CD4-positive, CD25-positive, alpha-beta regulatory T cell (primary cell): ENCODE results near the gene SULF2. TPM values are rescaled to one million over a fixed set of nuclear protein-coding genes. Genes with fewer than 3 reads are reported as not detected.

ENCODE experiments used
- ATAC-seq, 2 donors: fragments of 150-1000 bp; cut with Tn5 transposase; one replicate each; pipeline ENCODE4 v1.10.0; 2021; ENCODE audit warnings: low read depth in 2 of 2, moderate number of reproducible peaks in 2 of 2, moderate library complexity in 1 of 2
- DNase-seq, 3 donors: peaks; one replicate each; pipeline versions ENCODE4 v3.0.0 to v3.0.0-alpha.2; 2012 to 2022; ENCODE audit warnings: mixed read lengths in 1 of 3
- H3K27ac ChIP-seq: one replicate; pipeline ENCODE4 v1.7.0; 2013; ENCODE audit warnings: mild to moderate bottlenecking, low read length; ENCODE audit not compliant: insufficient read depth, poor library complexity, severe bottlenecking
- H3K27me3 ChIP-seq: one replicate; pipeline ENCODE4 v1.7.0; 2013; ENCODE audit warnings: low read length; ENCODE audit not compliant: control insufficient read depth, insufficient read depth
- H3K36me3 ChIP-seq: one replicate; pipeline ENCODE4 v1.7.0; 2013; ENCODE audit warnings: mild to moderate bottlenecking, low read length, moderate library complexity; ENCODE audit not compliant: control insufficient read depth, insufficient read depth
- H3K4me1 ChIP-seq: 2 replicates; pipeline ENCODE4 v1.7.0; 2013; ENCODE audit warnings: mild to moderate bottlenecking, low read length; ENCODE audit not compliant: insufficient read depth, control insufficient read depth, poor library complexity, severe bottlenecking
- H3K4me3 ChIP-seq: one replicate; pipeline ENCODE4 v1.7.0; 2013; ENCODE audit warnings: low read depth, mild to moderate bottlenecking, low read length, moderate library complexity
- H3K9me3 ChIP-seq, 2 experiments: 1 replicate in 1 of 2; 2 replicates in 1 of 2; pipeline ENCODE4 v1.7.0; 2013; ENCODE audit warnings: low read length in 2 of 2, mild to moderate bottlenecking in 1 of 2, moderate library complexity in 1 of 2; ENCODE audit not compliant: control insufficient read depth in 2 of 2
- H3K27ac Mint-ChIP-seq, 3 donors: one replicate each; pipeline ENCODE4 v1.8.0; 2020 to 2022; ENCODE audit warnings: mild to moderate bottlenecking in 3 of 3, mixed read lengths in 3 of 3, moderate library complexity in 2 of 3
- H3K27me3 Mint-ChIP-seq: one replicate; pipeline ENCODE4 v1.8.0; 2022; ENCODE audit warnings: mild to moderate bottlenecking, mixed read lengths
- H3K36me3 Mint-ChIP-seq: one replicate; pipeline ENCODE4 v1.8.0; 2020; ENCODE audit warnings: mixed read lengths
- H3K4me1 Mint-ChIP-seq, 4 donors: one replicate each; pipeline ENCODE4 v1.8.0; 2020 to 2022; ENCODE audit warnings: mixed read lengths in 4 of 4, mild to moderate bottlenecking in 1 of 4
- H3K4me3 Mint-ChIP-seq, 4 donors: one replicate each; pipeline ENCODE4 v1.8.0; 2020 to 2022; ENCODE audit warnings: mild to moderate bottlenecking in 4 of 4, mixed read lengths in 4 of 4, moderate library complexity in 3 of 4
- H3K9me3 Mint-ChIP-seq, 7 donors: one replicate each; pipeline ENCODE4 v1.8.0; 2020 to 2022; ENCODE audit warnings: mixed read lengths in 7 of 7, mild to moderate bottlenecking in 3 of 7, moderate library complexity in 2 of 7
- polyA plus RNA-seq, 4 donors: library from polyadenylated mRNA; unstranded; fragments of 300-500 nt; fragmentation: Illumina TruSeq; gene quantifications; one replicate each; pipeline ENCODE4 v1.2.3, GENCODE V29; 2021
- total RNA-seq: library from RNA; stranded (reverse); gene quantifications from one replicate; pipeline ENCODE4 v1.2.3, GENCODE V29; 2022

SULF2 gene
- total and polyA plus RNA-seq, 5 donors from 2014 or later: 0.33 to 1.2 (median 0.74) TPM; not detected in 1

GRCh38 chr20:47781632-47782031 lies 3.6 kb downstream of the SULF2 start:
- H3K4me3 Mint-ChIP-seq: no peak overlapping the region
- H3K36me3 Mint-ChIP-seq: no peaks in the 10 kb centered on the region
- DNase-seq (no peak), ATAC-seq (no peak)
- H3K4me3 ChIP-seq: no peak overlapping the region
- H3K27me3 ChIP-seq: peaks cover 10% of the 10 kb centered on the region
- H3K27ac ChIP-seq: no peak overlapping the region
- H3K27me3 Mint-ChIP-seq: peaks cover 40% of the 10 kb centered on the region
- H3K27ac Mint-ChIP-seq: no peak overlapping the region
- peaks cover 0 to 1% (median 0%) of the 10 kb centered on the region in 7 donors for H3K9me3 Mint-ChIP-seq
- H3K9me3 ChIP-seq: no peaks in the 10 kb centered on the region
- H3K4me1 Mint-ChIP-seq: peaks cover 0 to 15% (median 9%) of the 10 kb centered on the region in 4 donors
- peaks cover 12% of the 10 kb centered on the region for H3K4me1 ChIP-seq
- no peaks in the 10 kb centered on the region for H3K36me3 ChIP-seq

- H3K36me3 ChIP-seq: no peaks in the 10 kb centered on the region
- H3K27ac Mint-ChIP-seq: no peak overlapping the region
- H3K9me3 Mint-ChIP-seq: no peaks in the 10 kb centered on the region
- H3K9me3 ChIP-seq: no peaks in the 10 kb centered on the region
- peaks cover 0 to 7% (median 5%) of the 10 kb centered on the region in 4 donors for H3K4me1 Mint-ChIP-seq
- H3K36me3 Mint-ChIP-seq: no peaks in the 10 kb centered on the region
- no peak for DNase-seq
- no peak overlapping the region for H3K4me3 ChIP-seq
- peaks cover 32% of the 10 kb centered on the region for H3K27me3 Mint-ChIP-seq
- peaks cover 4% of the 10 kb centered on the region for H3K4me1 ChIP-seq
- no peak overlapping the region for H3K4me3 Mint-ChIP-seq
- H3K27me3 ChIP-seq: peaks cover 10% of the 10 kb centered on the region
- H3K27ac ChIP-seq: no peak overlapping the region
- ATAC-seq: no peak
These were observed 4.4 kb downstream of the SULF2 start for GRCh38 chr20:47780720-47781389.

- no peaks in the 10 kb centered on the region for H3K36me3 Mint-ChIP-seq
- Histone ChIP-seq H3K4me1 (no peaks in the 10 kb centered on the region), H3K36me3 (no peaks in the 10 kb centered on the region), H3K27me3 (peaks cover 9% of the 10 kb centered on the region), H3K4me3 (no peak overlapping the region), H3K9me3 (peaks cover 0 to 2% of the 10 kb centered on the region in 2 experiments), H3K27ac (no peak overlapping the region)
- no peak for DNase-seq
- no peak for ATAC-seq
- H3K4me1 Mint-ChIP-seq: peaks cover 0 to 3% (median 0%) of the 10 kb centered on the region in 4 donors
- H3K27me3 Mint-ChIP-seq: peaks cover 21% of the 10 kb centered on the region
- H3K27ac Mint-ChIP-seq: no peak overlapping the region
- no peaks in the 10 kb centered on the region for H3K9me3 Mint-ChIP-seq
- H3K4me3 Mint-ChIP-seq: no peak overlapping the region
These were observed 6.6 kb downstream of the SULF2 start for GRCh38 chr20:47778398-47779354.

GRCh38 chr20:47777220-47777619 lies 8.1 kb downstream of the SULF2 start:
- Histone ChIP-seq H3K9me3 (peaks cover 0 to 2% of the 10 kb centered on the region in 2 experiments), H3K4me3 (no peak overlapping the region), H3K36me3 (no peaks in the 10 kb centered on the region), H3K27ac (no peak overlapping the region), H3K27me3 (peaks cover 4% of the 10 kb centered on the region), H3K4me1 (no peaks in the 10 kb centered on the region)
- Mint-ChIP-seq H3K9me3 (peaks cover 0 to 2% (median 0%) of the 10 kb centered on the region in 7 donors), H3K4me3 (no peak overlapping the region), H3K36me3 (no peaks in the 10 kb centered on the region), H3K4me1 (no peaks in the 10 kb centered on the region), H3K27me3 (peaks cover 7% of the 10 kb centered on the region), H3K27ac (no peak overlapping the region)
- ATAC-seq: no peak
- no peak for DNase-seq

- peaks cover 4% of the 10 kb centered on the region for H3K27me3 ChIP-seq
- Mint-ChIP-seq H3K27me3 (peaks cover 1% of the 10 kb centered on the region), H3K27ac (no peak overlapping the region), H3K9me3 (peaks cover 0 to 2% (median 0%) of the 10 kb centered on the region in 7 donors), H3K4me3 (no peak overlapping the region), H3K36me3 (no peaks in the 10 kb centered on the region), H3K4me1 (no peaks in the 10 kb centered on the region)
- ATAC-seq (no peak), DNase-seq (no peak)
- no peak overlapping the region for H3K27ac ChIP-seq
- peaks cover 0 to 2% of the 10 kb centered on the region in 2 experiments for H3K9me3 ChIP-seq
- no peaks in the 10 kb centered on the region for H3K4me1 ChIP-seq
- no peaks in the 10 kb centered on the region for H3K36me3 ChIP-seq
- no peak overlapping the region for H3K4me3 ChIP-seq
These were observed 8.6 kb downstream of the SULF2 start for GRCh38 chr20:47776639-47777038.

- Histone ChIP-seq H3K27me3 (peaks cover 4% of the 10 kb centered on the region), H3K9me3 (peaks cover 0 to 2% of the 10 kb centered on the region in 2 experiments), H3K36me3 (no peaks in the 10 kb centered on the region), H3K27ac (no peak overlapping the region), H3K4me3 (no peak overlapping the region), H3K4me1 (no peaks in the 10 kb centered on the region)
- H3K9me3 Mint-ChIP-seq: peaks cover 0 to 2% (median 0%) of the 10 kb centered on the region in 7 donors
- no peak for ATAC-seq
- H3K4me1 Mint-ChIP-seq: no peaks in the 10 kb centered on the region
- no peak overlapping the region for H3K4me3 Mint-ChIP-seq
- no peak overlapping the region for H3K27ac Mint-ChIP-seq
- DNase-seq: no peak
- no peaks in the 10 kb centered on the region for H3K36me3 Mint-ChIP-seq
- no peaks in the 10 kb centered on the region for H3K27me3 Mint-ChIP-seq
These were observed 9.4 kb downstream of the SULF2 start for GRCh38 chr20:47775841-47776240.

- H3K4me3 Mint-ChIP-seq: no peak overlapping the region
- H3K27me3 Mint-ChIP-seq: no peaks in the 10 kb centered on the region
- peaks cover 0 to 2% of the 10 kb centered on the region in 2 experiments for H3K9me3 ChIP-seq
- no peaks in the 10 kb centered on the region for H3K36me3 Mint-ChIP-seq
- peaks cover 4% of the 10 kb centered on the region for H3K27me3 ChIP-seq
- peaks cover 0 to 5% (median 0%) of the 10 kb centered on the region in 7 donors for H3K9me3 Mint-ChIP-seq
- H3K4me1 Mint-ChIP-seq: no peaks in the 10 kb centered on the region
- DNase-seq (no peak), ATAC-seq (no peak)
- no peak overlapping the region for H3K27ac ChIP-seq
- H3K4me3 ChIP-seq: no peak overlapping the region
- H3K4me1 ChIP-seq: no peaks in the 10 kb centered on the region
- H3K27ac Mint-ChIP-seq: no peak overlapping the region
- H3K36me3 ChIP-seq: no peaks in the 10 kb centered on the region
These were observed 10.2 kb downstream of the SULF2 start for GRCh38 chr20:47775039-47775438.
